Smooth muscle cell of bladder (primary cell): ENCODE data around the gene RARRES2. TPM values are rescaled to one million over a fixed set of nuclear protein-coding genes. Genes with fewer than 3 reads are reported as not detected.

Experiments used
- total RNA-seq: library from RNA; depleted of rRNA; stranded (reverse); fragments of >200 nt; gene quantifications from 2 replicates; pipeline ENCODE4 v1.2.3, GENCODE V29; 2014

RARRES2 gene
- total RNA-seq: 46.9 and 66.8 TPM in 2 replicates

DNA sequence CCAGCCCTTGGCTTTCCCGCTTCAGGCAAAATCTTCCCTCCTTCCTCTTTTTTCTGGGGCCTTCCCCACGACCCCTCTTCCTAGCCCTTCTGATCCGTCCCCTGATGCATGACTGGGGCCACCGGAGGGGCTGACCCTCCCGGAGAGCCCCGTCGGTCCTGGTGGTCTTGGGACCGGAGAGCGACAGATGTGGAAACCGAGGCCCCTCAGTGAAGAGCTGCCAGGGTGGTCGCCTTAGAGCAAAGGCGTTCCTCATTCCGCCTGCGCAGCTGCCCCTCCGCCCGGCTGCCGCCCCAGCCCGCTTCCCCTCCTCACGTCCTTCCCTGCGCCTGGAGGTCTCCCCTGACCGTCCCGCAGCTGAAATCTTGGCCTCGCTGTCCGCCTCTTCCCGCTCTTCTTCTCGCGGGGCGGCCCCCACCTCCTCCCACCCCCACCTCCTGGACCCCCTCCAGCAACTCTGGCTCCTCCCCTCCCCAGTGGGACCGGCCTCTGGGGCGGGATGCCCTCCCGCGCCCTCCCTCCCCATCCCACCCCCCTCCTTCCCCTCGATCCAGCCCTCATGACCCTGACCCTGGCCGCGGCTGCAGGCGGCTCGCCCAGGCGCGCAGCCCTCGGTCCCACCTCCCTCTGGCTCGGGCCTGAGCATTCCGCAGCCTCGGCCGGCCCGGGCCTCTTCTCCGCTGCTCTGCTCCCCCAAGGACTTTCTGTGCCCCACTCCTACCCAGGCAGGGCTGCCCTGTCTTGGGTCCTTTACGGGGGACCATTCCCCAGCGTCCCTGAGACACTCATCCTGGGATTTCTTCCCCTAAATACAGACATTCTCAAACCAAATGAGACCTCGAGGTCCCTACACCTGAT, at the start of gene RARRES2:
TSS of gene RARRES2 (minus strand) at position 367 of the 858 bp plus-strand sequence. CDS start 1,020 bp downstream, outside the sequence.

DNA sequence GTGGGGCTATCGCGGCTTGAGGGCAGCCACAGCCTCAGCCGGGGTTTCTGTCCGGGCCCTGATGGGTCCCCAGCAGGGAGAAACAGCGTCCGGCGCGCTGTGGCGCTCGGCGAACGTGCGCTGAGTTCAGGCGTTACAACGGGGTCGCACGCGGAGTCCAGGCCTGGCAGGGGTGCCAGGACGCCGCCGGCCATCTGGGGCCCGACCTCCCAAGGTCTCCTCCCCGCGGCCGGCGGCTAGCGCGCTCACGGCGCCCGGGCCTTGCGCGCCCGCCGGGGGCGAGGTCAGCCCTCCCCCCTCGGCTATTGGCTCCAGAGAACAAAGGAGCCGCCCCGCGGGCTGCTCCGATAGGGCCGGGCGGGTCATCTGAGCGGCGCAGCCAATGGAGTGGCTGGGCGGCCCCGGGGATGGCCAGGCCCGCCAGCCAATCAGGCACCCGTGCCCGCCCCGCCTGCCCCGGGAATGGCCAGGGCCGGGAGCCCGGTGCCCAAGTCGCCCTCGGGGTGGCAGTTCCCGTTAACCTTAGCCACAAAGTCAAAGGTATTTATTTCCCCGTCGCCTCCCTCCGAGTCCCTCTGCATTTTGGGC, 37.5 kb upstream of the RARRES2 start, which contains the start of gene ZNF775:
TSS of gene ZNF775 (plus strand) at position 478 of the 588 bp plus-strand sequence. CDS start 9,141 bp downstream, outside the sequence.

DNA sequence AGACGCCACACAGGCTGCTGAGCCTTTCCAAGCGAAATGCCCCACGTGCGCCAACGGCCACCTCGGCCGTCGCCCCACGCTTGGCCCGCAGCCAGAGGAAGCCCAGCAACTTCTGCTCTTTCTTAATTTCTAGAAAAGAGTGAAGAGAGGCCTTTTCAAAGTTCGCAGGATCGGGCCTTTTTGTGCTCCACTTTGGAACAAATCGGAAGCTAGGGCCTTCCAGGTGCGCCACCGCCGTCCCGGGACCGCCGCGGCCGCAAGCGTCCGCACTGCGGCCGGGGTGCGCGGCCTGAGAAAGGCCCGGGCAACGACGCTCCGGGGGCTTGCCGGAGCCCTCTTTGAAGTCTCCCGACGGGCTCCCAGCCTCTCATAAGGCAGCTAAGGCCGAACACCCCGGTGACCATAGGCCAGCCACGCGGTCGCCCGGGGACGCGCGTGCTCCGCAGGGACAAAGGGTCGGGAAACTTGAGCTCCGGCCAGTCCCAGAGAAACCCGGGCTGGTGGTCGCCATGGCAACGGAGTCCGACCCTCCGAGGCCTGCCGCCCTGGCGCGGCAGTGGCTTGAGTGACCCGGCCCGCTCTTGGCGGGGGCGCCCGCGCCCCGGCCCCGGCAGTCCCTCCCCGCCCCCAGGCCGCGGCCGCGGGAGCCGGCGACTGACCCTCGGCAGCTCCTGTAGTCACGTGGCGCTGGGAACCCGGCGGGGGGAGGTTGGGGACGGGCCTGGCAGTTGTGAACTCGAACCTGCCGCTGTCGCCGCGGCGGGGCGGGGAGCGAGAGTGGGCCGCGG, 26.9 kb upstream of the RARRES2 start, which contains the start of gene REPIN1:
TSS of gene REPIN1 (plus strand) at position 727 of the 788 bp plus-strand sequence. CDS start 890 bp downstream, outside the sequence.

DNA sequence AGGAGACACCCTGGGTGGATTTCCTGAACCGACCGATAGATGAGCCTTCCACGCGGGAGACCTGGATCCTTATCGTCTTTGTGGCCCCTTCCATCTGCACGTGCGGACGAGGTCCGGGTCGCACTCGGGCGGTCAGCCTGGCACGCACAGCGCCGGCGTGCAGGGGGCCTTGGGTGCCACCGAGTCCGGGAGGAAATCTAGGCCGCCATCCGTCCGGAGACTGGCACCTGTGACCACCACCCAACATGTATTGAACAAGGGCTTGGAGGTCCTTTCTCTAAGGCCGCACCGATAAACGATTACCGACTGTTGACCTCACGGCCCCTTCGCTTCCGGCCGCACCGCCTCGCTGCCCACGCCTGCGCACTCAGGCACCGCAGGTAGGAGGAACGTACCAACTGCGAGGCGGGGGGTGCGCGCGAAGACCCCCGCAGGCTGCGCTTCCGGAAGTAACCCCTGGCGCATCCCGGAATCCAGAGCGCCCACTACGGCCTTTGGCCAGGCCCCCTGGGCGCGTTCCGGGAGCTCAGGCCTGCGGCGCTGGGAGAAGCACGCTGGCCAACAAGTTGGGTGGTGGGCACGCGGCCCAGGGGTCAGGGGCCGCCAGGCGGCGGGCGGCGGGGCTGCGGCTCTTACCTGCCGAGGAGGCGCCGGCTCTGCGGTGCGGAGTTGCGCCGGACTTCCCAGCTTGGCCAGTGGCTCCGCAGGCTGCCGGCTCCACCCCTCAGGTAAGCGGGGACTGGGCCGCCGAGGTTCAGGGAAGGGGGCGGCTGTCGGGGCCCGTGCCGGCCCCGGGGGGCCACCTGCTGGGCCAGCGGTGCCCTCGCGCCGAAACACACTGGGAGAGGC, 18.4 kb downstream of the RARRES2 start, which contains the start of the genes ACTR3C and LRRC61:
TSS of gene ACTR3C (minus strand) at position 713 of the 849 bp plus-strand sequence. CDS start 28,249 bp downstream, outside the sequence.
TSS of gene LRRC61 (plus strand) at position 523 of the 849 bp plus-strand sequence. CDS start 13,507 bp downstream, outside the sequence.

Other genes with a start within 250 kb of the RARRES2 start
- gene LRRC61, start 18.3 kb downstream of the RARRES2 start, total RNA-seq: 0.85 and 1.6 TPM in 2 replicates
- 1.6 and 3.2 TPM in 2 replicates for gene ACTR3C, start 18.1 kb downstream of the RARRES2 start, total RNA-seq
- gene REPIN1, start 27.2 kb upstream of the RARRES2 start, total RNA-seq: 34.6 and 38.4 TPM in 2 replicates
- gene ZNF775, start 37.7 kb upstream of the RARRES2 start, total RNA-seq: 4.8 and 6.7 TPM in 2 replicates
- gene GIMAP8, start 109.0 kb upstream of the RARRES2 start, total RNA-seq: 0.09 TPM in 1 of 2 replicates, not detected in the other
- 0.09 TPM in 1 of 2 replicates, not detected in the other for gene GIMAP7, start 173.2 kb upstream of the RARRES2 start, total RNA-seq
- gene GIMAP4, start 225.8 kb upstream of the RARRES2 start, total RNA-seq: 0.28 TPM in 1 of 2 replicates, not detected in the other